Measurements from ENCODE around the gene SORD. TPM values are rescaled to one million over a fixed set of nuclear protein-coding genes. Genes with fewer than 3 reads are reported as not detected.
"Not testable (repeated sequence)": the region's sequence is repeated elsewhere in the genome, so short reads cannot be mapped to it uniquely, and the experiment has no call there.

The SORD gene
- total RNA-seq, 1 donor from 2014 or later, result 10.5 TPM

DNA sequence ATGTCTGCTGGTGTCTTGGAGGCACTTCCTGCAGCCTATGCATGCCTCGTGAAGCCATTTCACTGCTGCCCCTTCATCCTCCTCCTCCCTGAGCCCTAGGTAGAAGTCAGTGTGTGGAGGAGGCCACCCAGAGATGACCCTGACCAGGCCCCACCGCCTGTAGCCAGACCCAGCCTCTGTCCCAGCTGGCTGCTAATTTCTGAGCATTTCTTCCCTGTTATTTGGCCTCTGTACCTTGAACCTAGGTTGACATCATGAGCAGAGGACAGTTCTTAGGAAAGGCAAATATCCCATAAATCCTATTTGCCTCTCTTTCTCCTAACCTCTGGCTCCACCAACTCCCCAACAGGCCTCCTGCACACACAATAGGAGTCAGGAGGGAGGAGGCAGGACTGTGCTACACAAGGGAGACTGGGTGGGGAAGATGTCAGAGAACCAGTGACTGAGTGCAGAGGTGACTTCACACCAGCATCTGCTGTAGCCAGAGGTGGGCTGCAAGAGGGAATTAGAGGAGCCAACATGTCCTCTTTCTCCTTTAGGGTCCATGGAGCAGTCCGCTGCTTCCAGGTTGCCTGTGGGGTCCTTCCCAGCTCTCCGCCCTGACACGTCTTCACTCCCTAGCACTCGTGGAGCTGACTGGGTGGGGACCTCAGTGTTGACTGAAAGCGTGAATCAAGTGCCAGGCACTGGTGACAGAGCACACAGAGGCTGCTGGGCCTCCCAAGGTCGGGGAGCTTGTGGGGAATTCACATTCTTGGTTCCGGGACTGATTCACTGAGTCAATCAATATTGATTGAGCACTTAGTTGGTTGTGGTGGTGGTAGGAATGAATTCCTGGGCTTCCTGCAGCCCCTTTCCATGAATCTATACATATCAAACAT, 52.7 kb downstream of the SORD start:
- H3K4me3 ChIP-seq; DNase-seq; H3K36me3 ChIP-seq; H3K27me3 ChIP-seq (ENCODE audit: low read depth); H3K4me1 ChIP-seq; intact Hi-C loops (cut with DNase I); H3K27ac ChIP-seq; H3K9me3 ChIP-seq: not testable (repeated sequence)
- peak in 1 of 2 donors; percentile 4 for ATAC-seq

DNA sequence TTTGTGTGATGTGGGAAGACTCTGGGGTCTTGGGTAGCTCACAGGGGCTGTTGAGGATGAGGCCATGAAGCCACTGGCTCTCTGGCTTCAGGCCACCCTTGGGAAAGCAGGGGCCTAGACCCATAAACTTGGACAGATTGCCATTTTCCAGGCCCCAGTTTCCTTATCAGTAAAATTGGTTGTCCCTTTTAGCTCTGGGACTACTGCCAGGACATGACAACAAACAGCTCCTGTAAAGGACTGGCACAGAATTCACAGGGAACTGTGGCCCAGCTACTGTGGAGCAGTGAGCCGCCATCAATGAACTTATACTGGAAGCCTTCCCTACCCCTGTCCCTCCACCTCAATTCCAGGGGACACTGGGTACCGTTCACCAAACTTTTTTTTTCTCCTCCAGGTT, 54.4 kb downstream of the SORD start:
- H3K4me3 ChIP-seq; intact Hi-C loops (cut with DNase I); ATAC-seq; H3K4me1 ChIP-seq; DNase-seq; H3K27me3 ChIP-seq (ENCODE audit: low read depth); H3K9me3 ChIP-seq; H3K27ac ChIP-seq; H3K36me3 ChIP-seq: not testable (repeated sequence)

DNA sequence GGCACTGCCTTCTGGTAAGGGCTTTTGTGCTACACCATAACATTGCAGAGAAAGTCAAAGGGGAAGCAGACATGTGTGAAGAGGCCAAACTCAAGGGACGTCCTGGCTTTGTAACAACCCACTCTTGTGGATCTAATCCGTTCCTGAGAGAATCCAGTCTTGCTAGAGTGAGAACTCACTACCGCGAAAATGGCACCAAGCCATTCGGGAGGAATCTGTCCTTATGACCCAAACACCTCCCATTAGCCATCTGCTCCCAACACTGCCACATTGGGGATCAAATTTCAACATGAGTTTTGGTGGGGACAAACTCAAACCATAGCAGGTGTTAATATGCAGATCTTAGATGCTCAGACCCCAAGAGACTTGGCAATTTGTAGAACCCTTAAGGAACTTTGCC, 56.2 kb downstream of the SORD start:
- H3K27ac ChIP-seq; H3K36me3 ChIP-seq; ATAC-seq; H3K4me3 ChIP-seq; H3K4me1 ChIP-seq; intact Hi-C loops (cut with DNase I); DNase-seq; H3K27me3 ChIP-seq (ENCODE audit: low read depth); H3K9me3 ChIP-seq: not testable (repeated sequence)

DNA sequence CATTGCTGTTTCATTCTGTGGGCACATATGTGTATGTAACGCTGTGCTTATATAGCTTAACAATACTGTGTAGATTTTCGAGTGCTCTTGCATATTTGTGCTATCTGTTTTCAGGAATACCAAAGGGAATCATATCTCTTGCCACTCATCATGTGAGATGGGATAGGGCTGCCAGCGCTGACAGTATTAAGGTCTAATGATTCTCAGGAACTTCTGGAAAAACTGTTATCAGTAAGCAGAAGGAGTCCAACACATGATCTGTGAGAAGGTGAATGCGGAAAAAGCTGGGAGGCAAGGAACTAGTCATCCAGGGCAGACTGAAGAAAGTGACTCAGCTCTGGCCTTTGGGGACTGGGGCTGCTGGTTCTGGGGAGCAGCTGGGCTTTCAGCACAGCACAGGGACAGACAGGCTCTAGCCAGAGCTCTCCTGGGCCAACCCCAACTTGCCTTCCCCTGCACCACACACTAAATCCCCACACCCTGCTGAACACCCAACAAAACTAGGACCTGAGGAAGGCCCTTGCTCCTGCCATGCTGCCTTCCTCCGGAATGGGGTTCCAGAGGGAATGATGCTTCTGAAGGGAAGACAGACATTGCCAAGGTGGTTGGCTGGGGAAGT, 56.7 kb downstream of the SORD start:
- H3K9me3 ChIP-seq; H3K27ac ChIP-seq; intact Hi-C loops (cut with DNase I); H3K4me1 ChIP-seq; H3K27me3 ChIP-seq (ENCODE audit: low read depth); DNase-seq; H3K36me3 ChIP-seq; H3K4me3 ChIP-seq: not testable (repeated sequence)
- peak in 1 of 2 donors; percentile 26 for ATAC-seq

DNA sequence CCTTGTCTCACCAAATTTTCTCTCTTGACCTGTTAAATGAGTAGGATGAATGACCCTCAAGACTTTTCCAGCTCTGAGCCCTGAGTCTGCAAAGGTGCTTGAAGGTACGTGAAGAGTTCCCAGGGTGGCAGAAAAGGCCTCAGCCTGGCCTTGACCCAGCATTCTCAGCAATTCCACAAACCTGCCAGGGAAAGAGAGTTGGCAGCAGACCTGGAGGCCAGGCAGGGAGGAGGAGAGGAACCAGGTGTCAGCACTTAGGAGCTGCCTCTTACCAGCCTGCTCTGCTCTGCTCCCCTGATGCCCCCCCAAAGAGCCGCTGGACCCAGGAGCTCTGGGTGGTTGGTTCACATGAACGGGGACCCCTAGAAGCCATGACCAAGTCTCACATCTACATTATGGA, 57.6 kb downstream of the SORD start:
- H3K4me3 ChIP-seq; intact Hi-C loops (cut with DNase I); H3K36me3 ChIP-seq; H3K27me3 ChIP-seq (ENCODE audit: low read depth); H3K4me1 ChIP-seq; DNase-seq; H3K27ac ChIP-seq; H3K9me3 ChIP-seq: not testable (repeated sequence)
- peak; percentile 43 to 68 for ATAC-seq

DNA sequence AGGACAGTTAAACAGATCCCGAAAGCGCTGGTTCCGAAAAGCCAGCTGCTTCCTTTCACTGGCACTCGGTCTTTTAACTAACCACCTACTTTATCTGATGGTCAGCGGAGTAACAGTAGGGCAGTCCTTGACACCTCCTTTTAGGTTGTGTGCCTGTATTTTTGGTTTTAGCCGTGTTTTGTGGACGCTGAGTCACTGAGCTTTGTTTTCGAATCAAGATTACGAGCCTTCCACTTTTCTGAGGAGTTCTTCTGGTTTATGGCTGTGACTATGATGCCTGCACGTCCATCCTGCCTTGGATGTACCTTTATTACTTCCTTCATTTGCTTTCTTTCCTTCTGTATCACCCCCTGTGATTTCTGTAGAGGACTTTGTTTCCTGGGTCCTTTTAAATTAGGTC, 59.4 kb downstream of the SORD start:
- peaks cover 15% of the 10 kb centered on the region for H3K27me3 ChIP-seq (ENCODE audit: low read depth)
- H3K4me1 ChIP-seq; H3K36me3 ChIP-seq; ATAC-seq; DNase-seq; intact Hi-C loops (cut with DNase I); H3K27ac ChIP-seq; H3K4me3 ChIP-seq; H3K9me3 ChIP-seq: not testable (repeated sequence)

DNA sequence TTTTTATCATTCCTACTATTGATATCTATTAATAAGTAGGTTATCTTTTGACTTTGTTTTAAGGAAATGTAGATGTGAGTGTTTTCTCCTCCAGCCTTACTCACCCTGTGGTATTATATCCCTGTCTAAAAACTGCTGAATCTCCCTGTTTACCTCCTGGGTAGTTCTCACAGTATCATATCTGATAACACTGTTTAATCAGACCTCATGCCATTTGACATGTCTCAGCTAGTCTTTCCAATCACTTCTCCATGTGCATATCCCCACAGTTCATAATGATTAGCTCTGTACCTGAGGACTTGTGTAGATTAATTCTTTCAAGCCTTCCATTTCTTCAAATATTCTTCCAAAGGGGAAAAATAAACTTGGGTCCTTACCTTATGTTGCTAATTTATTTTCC, 60.2 kb downstream of the SORD start:
- Histone ChIP-seq H3K36me3 (no peaks in the 10 kb centered on the region), H3K9me3 (no peaks in the 10 kb centered on the region), H3K27me3 (ENCODE audit: low read depth) (peaks cover 15% of the 10 kb centered on the region), H3K27ac (no peak overlapping the region), H3K4me3 (no peak overlapping the region), H3K4me1 (no peaks in the 10 kb centered on the region)
- intact Hi-C loops (cut with DNase I), result no loop called here
- no peak for DNase-seq
- TF ChIP-seq, protein P1, sequence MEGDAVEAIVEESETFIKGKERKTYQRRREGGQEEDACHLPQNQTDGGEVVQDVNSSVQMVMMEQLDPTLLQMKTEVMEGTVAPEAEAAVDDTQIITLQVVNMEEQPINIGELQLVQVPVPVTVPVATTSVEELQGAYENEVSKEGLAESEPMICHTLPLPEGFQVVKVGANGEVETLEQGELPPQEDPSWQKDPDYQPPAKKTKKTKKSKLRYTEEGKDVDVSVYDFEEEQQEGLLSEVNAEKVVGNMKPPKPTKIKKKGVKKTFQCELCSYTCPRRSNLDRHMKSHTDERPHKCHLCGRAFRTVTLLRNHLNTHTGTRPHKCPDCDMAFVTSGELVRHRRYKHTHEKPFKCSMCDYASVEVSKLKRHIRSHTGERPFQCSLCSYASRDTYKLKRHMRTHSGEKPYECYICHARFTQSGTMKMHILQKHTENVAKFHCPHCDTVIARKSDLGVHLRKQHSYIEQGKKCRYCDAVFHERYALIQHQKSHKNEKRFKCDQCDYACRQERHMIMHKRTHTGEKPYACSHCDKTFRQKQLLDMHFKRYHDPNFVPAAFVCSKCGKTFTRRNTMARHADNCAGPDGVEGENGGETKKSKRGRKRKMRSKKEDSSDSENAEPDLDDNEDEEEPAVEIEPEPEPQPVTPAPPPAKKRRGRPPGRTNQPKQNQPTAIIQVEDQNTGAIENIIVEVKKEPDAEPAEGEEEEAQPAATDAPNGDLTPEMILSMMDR (IDR thresholded peaks at IDR 0.05), result no peak
- ATAC-seq, result no peak

DNA sequence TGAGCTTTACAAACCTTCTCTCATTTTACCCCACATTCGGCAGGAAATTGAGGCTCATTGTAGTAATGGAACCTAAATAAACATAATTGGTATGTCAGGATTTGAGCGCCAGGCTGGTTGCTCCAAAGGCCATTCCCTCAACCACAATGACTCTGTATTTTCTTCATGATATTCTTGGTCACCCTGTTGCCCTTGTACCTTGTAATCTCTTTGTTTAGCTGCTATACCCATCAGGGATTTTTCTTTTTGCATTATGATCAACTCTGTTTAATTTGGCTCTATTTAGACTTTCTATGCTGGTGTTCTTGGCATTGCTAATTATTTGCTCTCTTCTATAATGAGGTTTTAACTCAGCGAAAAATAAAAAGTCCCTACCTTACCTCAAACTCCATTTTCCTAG, 61.2 kb downstream of the SORD start:
- H3K4me1 ChIP-seq, result no peaks in the 10 kb centered on the region
- H3K4me3 ChIP-seq, result no peak overlapping the region
- H3K27ac ChIP-seq, result no peak overlapping the region
- no peaks in the 10 kb centered on the region for H3K36me3 ChIP-seq
- no peak for ATAC-seq
- TF ChIP-seq, protein P1 (IDR thresholded peaks at IDR 0.05), result no peak
- H3K9me3 ChIP-seq, result no peaks in the 10 kb centered on the region
- peaks cover 15% of the 10 kb centered on the region for H3K27me3 ChIP-seq (ENCODE audit: low read depth)
- intact Hi-C loops (cut with DNase I), result no loop called here
- DNase-seq, result no peak

Measured in lower lobe of right lung (tissue), 2 donors.